ENCODE measurements around the gene AP4S1. TPM values are rescaled to one million over a fixed set of nuclear protein-coding genes. Genes with fewer than 3 reads are reported as not detected.

The AP4S1 gene
- total RNA-seq, 2 donors from 2014 or later = 8.6 to 13.7 TPM

- TF ChIP-seq POLR2A (IDR thresholded peaks at IDR 0.05) = no peak
- TF ChIP-seq CTCF (IDR thresholded peaks at IDR 0.05) = no peak
- intact Hi-C loops (cut with DNase I) = no loop called here
- no peaks in the 10 kb centered on the region for H3K36me3 ChIP-seq (replicated peaks in 1 of 2; ENCODE audit: insufficient read depth in 1 of 2, low read depth in 2 of 2)
- no peak overlapping the region for H3K4me3 ChIP-seq
- H3K27ac ChIP-seq = no peak overlapping the region
- WGBS, 2 donors = 96 to 97% methylated on average over 4 of the region's 4 CpGs
- H3K4me1 ChIP-seq = no peaks in the 10 kb centered on the region
- no peaks in the 10 kb centered on the region for H3K9me3 ChIP-seq
- DNase-seq = no peak
- ATAC-seq = no peak
- H3K27me3 ChIP-seq = no peaks in the 10 kb centered on the region
These were observed 11.6 kb upstream of the AP4S1 start for GRCh38 chr14:31013841-31014240.

- intact Hi-C loops (cut with DNase I) = no loop called here
- WGBS, 2 donors = 89 to 93% methylated on average over 6 of the region's 6 CpGs
- Histone ChIP-seq H3K9me3 (no peaks in the 10 kb centered on the region), H3K36me3 (replicated peaks in 1 of 2; ENCODE audit: insufficient read depth in 1 of 2, low read depth in 2 of 2) (no peaks in the 10 kb centered on the region), H3K27ac (no peak overlapping the region), H3K4me1 (peaks cover 5% of the 10 kb centered on the region), H3K27me3 (no peaks in the 10 kb centered on the region), H3K4me3 (no peak overlapping the region)
- ATAC-seq (no peak), DNase-seq (no peak)
- TF ChIP-seq POLR2A (IDR thresholded peaks at IDR 0.05) = no peak
- TF ChIP-seq CTCF (IDR thresholded peaks at IDR 0.05) = no peak
These were observed 7.3 kb upstream of the AP4S1 start for GRCh38 chr14:31018057-31018645.

- Histone ChIP-seq H3K9me3 (no peaks in the 10 kb centered on the region), H3K27ac (no peak overlapping the region), H3K36me3 (replicated peaks in 1 of 2; ENCODE audit: insufficient read depth in 1 of 2, low read depth in 2 of 2) (no peaks in the 10 kb centered on the region), H3K4me1 (peaks cover 23% of the 10 kb centered on the region), H3K4me3 (no peak overlapping the region), H3K27me3 (no peaks in the 10 kb centered on the region)
- no peak for ATAC-seq
- WGBS, 2 donors = 91 to 93% methylated on average over 8 of the region's 8 CpGs
- TF ChIP-seq CTCF (IDR thresholded peaks at IDR 0.05) (no peak), POLR2A (IDR thresholded peaks at IDR 0.05) (no peak)
- no peak for DNase-seq
- intact Hi-C loops (cut with DNase I) = no loop called here
These were observed 4.4 kb upstream of the AP4S1 start for GRCh38 chr14:31020834-31021575.

GRCh38 chr14:31021576-31021949 lies 3.9 kb upstream of the AP4S1 start:
- no peaks in the 10 kb centered on the region for H3K36me3 ChIP-seq (replicated peaks in 1 of 2; ENCODE audit: insufficient read depth in 1 of 2, low read depth in 2 of 2)
- no peak for DNase-seq
- ATAC-seq = no peak
- no peaks in the 10 kb centered on the region for H3K27me3 ChIP-seq
- no peak overlapping the region for H3K27ac ChIP-seq
- intact Hi-C loops (cut with DNase I) = no loop called here
- peaks cover 23% of the 10 kb centered on the region for H3K4me1 ChIP-seq
- no peak overlapping the region for H3K4me3 ChIP-seq
- no peak for TF ChIP-seq POLR2A (IDR thresholded peaks at IDR 0.05)
- no peak for TF ChIP-seq CTCF (IDR thresholded peaks at IDR 0.05)
- H3K9me3 ChIP-seq = no peaks in the 10 kb centered on the region
- 65 to 70% methylated on average over 4 of the region's 4 CpGs for WGBS, 2 donors

- TF ChIP-seq CTCF (IDR thresholded peaks at IDR 0.05) (no peak), POLR2A (IDR thresholded peaks at IDR 0.05) (no peak)
- intact Hi-C loops (cut with DNase I) = no loop called here
- Histone ChIP-seq H3K9me3 (no peaks in the 10 kb centered on the region), H3K36me3 (replicated peaks in 1 of 2; ENCODE audit: insufficient read depth in 1 of 2, low read depth in 2 of 2) (no peaks in the 10 kb centered on the region), H3K27ac (no peak overlapping the region), H3K4me1 (peaks cover 26% of the 10 kb centered on the region), H3K27me3 (no peaks in the 10 kb centered on the region), H3K4me3 (no peak overlapping the region)
- no peak for ATAC-seq
- no peak for DNase-seq
- 47 to 97% methylated on average over 2 of the region's 2 CpGs for WGBS, 2 donors
These were observed 3.1 kb upstream of the AP4S1 start for GRCh38 chr14:31022386-31022785.
